Measurements from ENCODE around the gene PAF1. TPM values are rescaled to one million over a fixed set of nuclear protein-coding genes. Genes with fewer than 3 reads are reported as not detected.

Gene PAF1
- total RNA-seq, 1 donor from 2014 or later, result 27.4 TPM

Other genes with a start within 250 kb of the PAF1 start
- not detected in 2 replicates for gene NCCRP1, start 194.1 kb downstream of the PAF1 start, total RNA-seq
- gene SYCN, start 186.8 kb downstream of the PAF1 start, total RNA-seq, result not detected in 2 replicates
- not detected in 2 replicates for gene IFNL3, start 146.1 kb downstream of the PAF1 start, total RNA-seq
- not detected in 2 replicates for gene IFNL4, start 142.2 kb downstream of the PAF1 start, total RNA-seq
- gene IFNL2, start 122.7 kb downstream of the PAF1 start, total RNA-seq, result not detected in 2 replicates
- gene IFNL1, start 94.7 kb downstream of the PAF1 start, total RNA-seq, result not detected in 2 replicates
- gene LRFN1, start 70.2 kb downstream of the PAF1 start, total RNA-seq, result 0.34 and 1.2 TPM in 2 replicates
- 92.9 and 104 TPM in 2 replicates for gene GMFG, start 55.1 kb downstream of the PAF1 start, total RNA-seq
- gene SAMD4B, start 48.7 kb downstream of the PAF1 start, total RNA-seq, result 61.2 and 89.1 TPM in 2 replicates
- 25.1 and 29.5 TPM in 2 replicates for gene MED29, start 272 bp upstream of the PAF1 start, total RNA-seq
- 6.5 and 21.6 TPM in 2 replicates for gene ZFP36, start 15.7 kb upstream of the PAF1 start, total RNA-seq
- gene PLEKHG2, start 21.6 kb upstream of the PAF1 start, total RNA-seq, result 26.4 and 60.0 TPM in 2 replicates
- 802 and 1,288 TPM in 2 replicates for gene RPS16, start 44.8 kb upstream of the PAF1 start, total RNA-seq
- 100 and 104 TPM in 2 replicates for gene SUPT5H, start 54.5 kb upstream of the PAF1 start, total RNA-seq
- gene TIMM50, start 89.7 kb upstream of the PAF1 start, total RNA-seq, result 64.0 and 64.8 TPM in 2 replicates
- 0.87 and 2.0 TPM in 2 replicates for gene DLL3, start 107.8 kb upstream of the PAF1 start, total RNA-seq
- not detected in 2 replicates for gene SELENOV, start 124.0 kb upstream of the PAF1 start, total RNA-seq
- 1.5 and 4.1 TPM in 2 replicates for gene EID2B, start 141.7 kb upstream of the PAF1 start, total RNA-seq
- 11.4 and 19.0 TPM in 2 replicates for gene EID2, start 149.1 kb upstream of the PAF1 start, total RNA-seq
- not detected in 2 replicates for gene LGALS13, start 211.4 kb upstream of the PAF1 start, total RNA-seq